IMR-90 (cell line): ENCODE results near the gene KRTAP5-10. TPM values are rescaled to one million over a fixed set of nuclear protein-coding genes. Genes with fewer than 3 reads are reported as not detected.

ENCODE experiments used
- ATAC-seq: fragments of 200-7000 bp; cut with Tn5 transposase; 2 replicates; pipeline ENCODE4 v1.9.1; 2020; ENCODE audit warnings: low read depth, mild to moderate bottlenecking, moderate library complexity
- BruUV-seq: library from RNA; stranded (reverse); fragments of 400-500 nt; replicated peaks from 2 replicates; lab custom pipeline; 2021; lab: Mats Ljungman, UMichigan
- CTCF ChIA-PET: fragments of 300-600 bp; formaldehyde crosslinking; extraction: SDS; loops from one replicate; lab custom pipeline; 2021; ENCODE audit warnings: antibody characterized with exemption; lab: Yijun Ruan, JAX
- POLR2A ChIA-PET: fragments of 300-600 bp; sonication (Branson Sonifier 250); formaldehyde crosslinking; loops from one replicate; lab custom pipeline; 2022; ENCODE audit warnings: antibody characterized with exemption; ENCODE audit not compliant: unreplicated experiment; lab: Charles Lee
- DNase-seq: peaks from one replicate; pipeline ENCODE4 v3.0.0; 2013
- H2AFZ ChIP-seq: replicated peaks from 2 replicates; pipeline ENCODE3; 2013; ENCODE audit warnings: low read length, mild to moderate bottlenecking; ENCODE audit not compliant: poor library complexity
- H2AK5ac ChIP-seq: 2 replicates; pipeline ENCODE4 v1.6.1; 2013; ENCODE audit warnings: low read depth, low read length, inconsistent platforms
- H2AK9ac ChIP-seq: replicated peaks from 2 replicates; pipeline ENCODE3; 2013; ENCODE audit warnings: mild to moderate bottlenecking, low read depth, low read length, moderate library complexity; ENCODE audit not compliant: poor library complexity
- H2BK120ac ChIP-seq: 2 replicates; pipeline ENCODE4 v1.6.1; 2013; ENCODE audit warnings: low read depth, low read length, inconsistent platforms
- H2BK15ac ChIP-seq: 3 replicates; pipeline ENCODE4 v1.6.1; 2013; ENCODE audit warnings: low read depth, low read length, inconsistent platforms
- H2BK20ac ChIP-seq: 2 replicates; pipeline ENCODE4 v1.6.1; 2013; ENCODE audit warnings: low read depth, mild to moderate bottlenecking, inconsistent platforms, low read length, moderate library complexity
- H2BK5ac ChIP-seq: 2 replicates; pipeline ENCODE4 v1.6.1; 2013; ENCODE audit warnings: mild to moderate bottlenecking, low read depth, low read length, inconsistent platforms; ENCODE audit not compliant: poor library complexity, severe bottlenecking
- H3K14ac ChIP-seq: replicated peaks from 2 replicates; pipeline ENCODE4 v1.6.1; 2013; ENCODE audit warnings: low read depth, low read length, inconsistent platforms
- H3K18ac ChIP-seq: 2 replicates; pipeline ENCODE4 v1.6.1; 2013; ENCODE audit warnings: low read depth, low read length, control low read depth
- H3K23ac ChIP-seq: 2 replicates; pipeline ENCODE4 v1.6.1; 2013; ENCODE audit warnings: low read depth, low read length, inconsistent platforms
- H3K27ac ChIP-seq: 2 replicates; pipeline ENCODE4 v1.5.1; 2013; ENCODE audit warnings: mild to moderate bottlenecking, control low read depth, low read length; ENCODE audit not compliant: insufficient read depth
- H3K27me3 ChIP-seq: 2 replicates; pipeline ENCODE4 v1.6.1; 2013; ENCODE audit warnings: low read length; ENCODE audit not compliant: control insufficient read depth, insufficient read depth
- H3K36me3 ChIP-seq: 2 replicates; pipeline ENCODE4 v1.6.1; 2013; ENCODE audit warnings: low read length, mixed read lengths; ENCODE audit not compliant: control insufficient read depth, insufficient read depth
- H3K4ac ChIP-seq: 2 replicates; pipeline ENCODE4 v1.6.1; 2013; ENCODE audit warnings: low read depth, low read length, inconsistent platforms
- H3K4me1 ChIP-seq: 2 replicates; pipeline ENCODE4 v1.6.1; 2013; ENCODE audit warnings: low read length, mixed read lengths; ENCODE audit not compliant: control insufficient read depth, insufficient read depth
- H3K4me2 ChIP-seq: 2 replicates; pipeline ENCODE4 v1.6.1; 2013; ENCODE audit warnings: low read depth, mild to moderate bottlenecking, control low read depth, low read length, moderate library complexity
- H3K4me3 ChIP-seq: 2 replicates; pipeline ENCODE4 v1.5.1; 2013; ENCODE audit warnings: low read depth, mild to moderate bottlenecking, control low read depth, low read length, moderate library complexity; ENCODE audit not compliant: insufficient read depth
- H3K56ac ChIP-seq: 2 replicates; pipeline ENCODE4 v1.6.1; 2013; ENCODE audit warnings: low read length, inconsistent platforms; ENCODE audit not compliant: insufficient read depth; ENCODE audit errors: extremely low read depth
- H3K79me1 ChIP-seq, 2 experiments: 2 replicates each; pipeline ENCODE4 v1.6.1; 2013; ENCODE audit warnings: low read length in 2 of 2, inconsistent platforms in 1 of 2, low read depth in 1 of 2
- H3K9ac ChIP-seq: 2 replicates; pipeline ENCODE4 v1.6.1; 2013; ENCODE audit warnings: low read depth, low read length, control low read depth
- H3K9me1 ChIP-seq: 2 replicates; pipeline ENCODE4 v1.6.1; 2013; ENCODE audit warnings: low read length, inconsistent platforms; ENCODE audit not compliant: insufficient read depth
- H3K9me3 ChIP-seq: 2 replicates; pipeline ENCODE4 v1.6.1; 2013; ENCODE audit warnings: low read length; ENCODE audit not compliant: control insufficient read depth, insufficient read depth
- H4K20me1 ChIP-seq: 2 replicates; pipeline ENCODE4 v1.6.1; 2013; ENCODE audit warnings: low read length, inconsistent platforms; ENCODE audit not compliant: insufficient read depth
- H4K5ac ChIP-seq: 2 replicates; pipeline ENCODE4 v1.6.1; 2013; ENCODE audit warnings: mild to moderate bottlenecking, low read depth, low read length, control low read depth
- H4K8ac ChIP-seq, 2 experiments: 2 replicates each; pipeline ENCODE4 v1.6.1; 2013; ENCODE audit warnings: low read depth in 2 of 2, low read length in 2 of 2, control low read depth in 1 of 2, inconsistent platforms in 1 of 2
- H4K91ac ChIP-seq: 2 replicates; pipeline ENCODE4 v1.6.1; 2013; ENCODE audit warnings: low read depth, low read length, inconsistent platforms; ENCODE audit not compliant: insufficient read depth
- BHLHE40 ChIP-seq: fragments of 150-350 bp; IDR thresholded peaks from 2 replicates; pipeline ENCODE4 v1.6.1; 2016; ENCODE audit warnings: mild to moderate bottlenecking, low read depth, low read length
- CEBPB ChIP-seq: IDR thresholded peaks from 2 replicates; pipeline ENCODE4 v1.6.1; 2012; ENCODE audit warnings: low read depth, low read length, improper control_type of control experiment
- CHD1 ChIP-seq: IDR thresholded peaks from 2 replicates; pipeline ENCODE4 v1.6.1; 2012; ENCODE audit warnings: low read depth, low read length, improper control_type of control experiment
- CTCF ChIP-seq: conservative IDR thresholded peaks from 2 replicates; pipeline ENCODE4 v1.5.1; 2012; ENCODE audit warnings: mild to moderate bottlenecking, low read depth, low read length, improper control_type of control experiment
- ELK1 ChIP-seq: fragments of 150-350 bp; IDR thresholded peaks from 2 replicates; pipeline ENCODE4 v1.6.1; 2016; ENCODE audit warnings: low read depth, mild to moderate bottlenecking, low read length, moderate library complexity, borderline replicate concordance
- FOS ChIP-seq: fragments of 150-350 bp; IDR thresholded peaks from 2 replicates; pipeline ENCODE4 v1.6.1; 2016; ENCODE audit warnings: low read depth, low read length
- MAFK ChIP-seq: IDR thresholded peaks from 2 replicates; pipeline ENCODE4 v1.6.1; 2012; ENCODE audit warnings: low read depth, low read length, improper control_type of control experiment
- MAZ ChIP-seq: IDR thresholded peaks from 2 replicates; pipeline ENCODE4 v1.6.1; 2012; ENCODE audit warnings: low read depth, mild to moderate bottlenecking, low read length, improper control_type of control experiment, moderate library complexity, borderline replicate concordance
- MXI1 ChIP-seq: IDR thresholded peaks from 2 replicates; pipeline ENCODE4 v1.6.1; 2012; ENCODE audit warnings: low read depth, mild to moderate bottlenecking, low read length, moderate library complexity, borderline replicate concordance
- NFE2L2 ChIP-seq: fragments of 150-350 bp; IDR thresholded peaks from 2 replicates; pipeline ENCODE4 v1.6.1; 2016; ENCODE audit warnings: low read depth, mild to moderate bottlenecking, low read length
- POLR2A ChIP-seq: IDR thresholded peaks from 2 replicates; pipeline ENCODE4 v1.6.1; 2012; ENCODE audit warnings: mild to moderate bottlenecking, low read depth, low read length
- RAD21 ChIP-seq: IDR thresholded peaks from 2 replicates; pipeline ENCODE4 v1.6.1; 2012; ENCODE audit warnings: low read length, improper control_type of control experiment
- RCOR1 ChIP-seq: IDR thresholded peaks from 2 replicates; pipeline ENCODE4 v1.6.1; 2012; ENCODE audit warnings: mild to moderate bottlenecking, low read length, improper control_type of control experiment; ENCODE audit not compliant: insufficient replicate concordance
- RFX5 ChIP-seq: IDR thresholded peaks from 2 replicates; pipeline ENCODE4 v1.8.0; 2012; ENCODE audit warnings: low read depth, mild to moderate bottlenecking, low read length, moderate library complexity
- SMC3 ChIP-seq: fragments of 150-350 bp; IDR thresholded peaks from 2 replicates; pipeline ENCODE4 v1.6.1; 2016; ENCODE audit warnings: low read depth, mild to moderate bottlenecking, antibody characterized with exemption, low read length, moderate library complexity
- USF2 ChIP-seq: fragments of 150-350 bp; IDR thresholded peaks from 2 replicates; pipeline ENCODE4 v1.6.1; 2017; ENCODE audit warnings: mild to moderate bottlenecking, antibody characterized with exemption, low read length, low read depth
- WGBS, 2 experiments: methylation state at CpG; one replicate each; pipeline versions ENCODE4 v1.1.5 to v1.1.7; 2013; ENCODE audit warnings: missing lambda C conversion rate in 2 of 2; ENCODE audit not compliant: insufficient read length in 1 of 2; ENCODE audit errors: extremely low coverage in 2 of 2; 5-methylcytosine and 5-hydroxymethylcytosine counted together
- dilution Hi-C: fragments of 300-500 bp; cut with HindIII; formaldehyde crosslinking; loops from one replicate; pipeline ENCODE4 v1.14.3; 2018; ENCODE audit warnings: low sequenced_read_pairs; ENCODE audit not compliant: unreplicated experiment
- in situ Hi-C: fragments of 300-500 bp; cut with MboI; formaldehyde crosslinking; loops from 3 replicates; pipeline ENCODE4 v1.14.3; 2019; ENCODE audit warnings: low sequenced_read_pairs, inconsistent platforms, mixed read lengths
- intact Hi-C: fragments of 100-400 bp; cut with micrococcal nuclease; formaldehyde crosslinking; loops from 2 replicates; pipeline ENCODE4 v1.10.0; 2022
- polyA plus RNA-seq, 3 experiments: library from polyadenylated mRNA; depleted of rRNA; stranded (reverse); fragments of >200 nt; gene quantifications; 2 replicates each; pipeline ENCODE4 v1.2.3, GENCODE V29; 2012; ENCODE audit warnings: low replicate concordance in 1 of 3
- total RNA-seq: library from RNA; depleted of rRNA; stranded (reverse); fragments of >200 nt; gene quantifications from 2 replicates; pipeline ENCODE4 v1.2.3, GENCODE V29; 2012

Gene KRTAP5-10
- total and polyA plus RNA-seq, 2 of the 4 experiments (the other 2 are of a cell fraction) = not detected

- Histone ChIP-seq H3K56ac (no peak overlapping the region), H3K9me1 (no peaks in the 10 kb centered on the region), H2BK15ac (no peak overlapping the region), H2BK5ac (no peak overlapping the region), H3K27ac (no peak overlapping the region), H4K91ac (no peak overlapping the region), H3K27me3 (no peaks in the 10 kb centered on the region), H2BK20ac (no peak overlapping the region), H3K9me3 (no peaks in the 10 kb centered on the region), H3K79me1 (no peaks in the 10 kb centered on the region), H3K4ac (no peak overlapping the region), H2AFZ (no peak overlapping the region), H3K23ac (no peak overlapping the region), H2BK120ac (no peak overlapping the region), H3K36me3 (no peaks in the 10 kb centered on the region), H3K18ac (no peak overlapping the region), H3K4me2 (no peak overlapping the region), H2AK9ac (no peak overlapping the region), H3K4me3 (no peak overlapping the region), H4K5ac (no peak overlapping the region), H3K4me1 (no peaks in the 10 kb centered on the region), H2AK5ac (no peak overlapping the region), H3K14ac (no peak overlapping the region), H4K20me1 (no peaks in the 10 kb centered on the region), H4K8ac (no peak overlapping the region), H3K9ac (no peak overlapping the region)
- DNase-seq = no peak
- no peak for ATAC-seq
- no TSS peak for BruUV-seq
- CTCF ChIA-PET = no interaction called here
- POLR2A ChIA-PET = no interaction called here
- dilution Hi-C loops (no loop called here), intact Hi-C loops (no loop called here), in situ Hi-C loops (no loop called here)
- TF ChIP-seq CEBPB (no peak), MAZ (no peak), MXI1 (no peak), MAFK (no peak), FOS (no peak), SMC3 (no peak), RCOR1 (no peak), ELK1 (no peak), USF2 (no peak), BHLHE40 (no peak), RAD21 (no peak), NFE2L2 (no peak), CHD1 (no peak), CTCF (no peak), RFX5 (no peak), POLR2A (no peak)
- WGBS, 2 experiments = no CpG with 5 or more reads among the region's 11 CpGs
Measured at GRCh38 chr11:71530602-71531001, 34.8 kb upstream of the KRTAP5-10 start.
